ENCODE results near the gene ZMAT5. TPM values are rescaled to one million over a fixed set of nuclear protein-coding genes. Genes with fewer than 3 reads are reported as not detected.
A peak's percentile ranks its signal among the peaks of the same experiment; 100 is the strongest.

ZMAT5 gene
- total and polyA plus RNA-seq, 2 of the 13 experiments (the other 11 are each of a cell fraction or from before 2014, with no cell fraction given) = 20.7 to 27.8 TPM

GRCh38 chr22:29704528-29705285, 62.1 kb downstream of the ZMAT5 start (continued):
- TF ChIP-seq ZNF800 (CRISPR knock-in tag; IDR thresholded peaks at IDR 0.05) = no peak
- TF ChIP-seq NR2F6 (IDR thresholded peaks at IDR 0.05) = peak; percentile 31; the same call in 1 of the 2 replicates
- TF ChIP-seq NR2F6 (CRISPR knock-in tag; IDR thresholded peaks at IDR 0.05) = 0 out of 2 replicates have a peak, but pooled peaks have one; percentile 35
- TF ChIP-seq KAT2B (IDR thresholded peaks at IDR 0.05; ENCODE audit: borderline replicate concordance, low read depth, low read length) = no peak
- no peak for TF ChIP-seq GATA4 (IDR thresholded peaks at IDR 0.05; ENCODE audit: borderline replicate concordance, low read depth)
- TF ChIP-seq HOMEZ (CRISPR knock-in tag; IDR thresholded peaks at IDR 0.05; ENCODE audit: low read depth) = no peak
- TF ChIP-seq HIC2 (CRISPR knock-in tag; IDR thresholded peaks at IDR 0.05; ENCODE audit: low read depth) = no peak
- no peak for TF ChIP-seq ZNF503 (CRISPR knock-in tag; IDR thresholded peaks at IDR 0.05)
- no peak for TF ChIP-seq SRF (IDR thresholded peaks at IDR 0.05; ENCODE audit: low read depth, low read length)
- TF ChIP-seq NFE2 (CRISPR knock-in tag; IDR thresholded peaks at IDR 0.05) = no peak
- TF ChIP-seq ZSCAN21 (CRISPR knock-in tag; IDR thresholded peaks at IDR 0.05; ENCODE audit: borderline replicate concordance) = no peak
- no peak for TF ChIP-seq FOXM1 (CRISPR knock-in tag; IDR thresholded peaks at IDR 0.05)
- peak; percentile 23 for TF ChIP-seq ARID5B (CRISPR knock-in tag; IDR thresholded peaks at IDR 0.05)
- TF ChIP-seq TFAP4 (IDR thresholded peaks at IDR 0.05; ENCODE audit: borderline replicate concordance, low read depth) = 0 out of 2 replicates have a peak, but pooled peaks have one; percentile 5
- no peak for TF ChIP-seq ZNF232 (CRISPR knock-in tag; IDR thresholded peaks at IDR 0.05; ENCODE audit: borderline replicate concordance)
- no peak for TF ChIP-seq AKAP8 (CRISPR knock-in tag; IDR thresholded peaks at IDR 0.05)
- peak; percentile 69 for TF ChIP-seq ZBTB7B (CRISPR knock-in tag; IDR thresholded peaks at IDR 0.05)
